ENCODE measurements around the gene DNASE2B.

Gene DNASE2B

DNA sequence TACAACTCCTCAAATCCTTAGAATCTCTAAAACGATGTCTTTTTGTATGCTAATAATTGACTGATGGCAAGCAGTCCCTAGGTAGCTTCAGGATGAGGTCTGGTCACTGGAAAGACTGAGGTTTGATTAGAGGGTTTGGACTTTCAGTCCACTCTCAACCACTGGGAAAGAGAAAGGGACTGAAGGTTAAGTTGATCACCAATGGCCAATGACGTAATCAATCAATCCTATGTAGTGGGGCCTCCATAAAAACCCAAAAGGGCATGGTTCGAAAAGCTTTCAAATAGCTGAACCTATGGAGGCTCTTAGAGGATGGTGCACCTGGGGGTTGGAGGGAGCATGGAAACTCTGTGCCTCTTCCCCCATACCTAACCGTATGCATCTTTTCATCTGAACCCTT lies 39.6 kb upstream of the DNASE2B start:
- no peak for DNase-seq
- WGBS (ENCODE audit: extremely low coverage, insufficient coverage, insufficient read length): no CpG with 5 or more reads among the region's 4 CpGs
- H3K79me2 ChIP-seq (ENCODE audit: control insufficient read depth, insufficient read depth, low read length, poor library complexity): no peaks in the 10 kb centered on the region
- no peak overlapping the region for H2BK12ac ChIP-seq (ENCODE audit: low read length)
- H3K27ac ChIP-seq (ENCODE audit: low read depth, low read length): no peak overlapping the region
- H3K4me2 ChIP-seq (ENCODE audit: low read length): no peak overlapping the region
- H4K8ac ChIP-seq (ENCODE audit: low read depth, low read length): no peak overlapping the region
- peaks cover 4 to 5% of the 10 kb centered on the region in 2 experiments for H3K4me1 ChIP-seq (ENCODE audit: control insufficient read depth in 1 of 2, insufficient read depth in 2 of 2, low read length in 2 of 2)
- H3K27me3 ChIP-seq (ENCODE audit: insufficient read depth, low read length): no peaks in the 10 kb centered on the region
- no peak overlapping the region for H3K18ac ChIP-seq (ENCODE audit: low read length)
- H3K4me3 ChIP-seq (ENCODE audit: low read depth, low read length): no peak overlapping the region
- peaks cover 2% of the 10 kb centered on the region for H3K79me1 ChIP-seq (ENCODE audit: low read length)
- H2BK120ac ChIP-seq (ENCODE audit: insufficient read depth, low read length, poor library complexity): no peak overlapping the region
- H2AFZ ChIP-seq (ENCODE audit: insufficient read depth, low read length, poor library complexity): no peak overlapping the region
- H3K14ac ChIP-seq (ENCODE audit: low read length): no peak overlapping the region
- H3K9me3 ChIP-seq (ENCODE audit: insufficient read depth, low read depth, low read length): no peaks in the 10 kb centered on the region
- no peaks in the 10 kb centered on the region for H3K36me3 ChIP-seq (ENCODE audit: control insufficient read depth in 1 of 2, insufficient read depth in 2 of 2, low read length in 2 of 2)
- no peak overlapping the region for H3K23ac ChIP-seq (ENCODE audit: low read length)
- H3K4ac ChIP-seq (ENCODE audit: low read depth, low read length): no peak overlapping the region
- H2BK5ac ChIP-seq (ENCODE audit: low read depth, low read length, poor library complexity): no peak overlapping the region
- H3K9ac ChIP-seq (ENCODE audit: low read length): no peak overlapping the region
- no peak overlapping the region for H4K12ac ChIP-seq (ENCODE audit: low read depth, low read length)
- H2AK5ac ChIP-seq (ENCODE audit: low read length): no peak overlapping the region
- no peak overlapping the region for H4K91ac ChIP-seq (ENCODE audit: low read depth, low read length)

DNA sequence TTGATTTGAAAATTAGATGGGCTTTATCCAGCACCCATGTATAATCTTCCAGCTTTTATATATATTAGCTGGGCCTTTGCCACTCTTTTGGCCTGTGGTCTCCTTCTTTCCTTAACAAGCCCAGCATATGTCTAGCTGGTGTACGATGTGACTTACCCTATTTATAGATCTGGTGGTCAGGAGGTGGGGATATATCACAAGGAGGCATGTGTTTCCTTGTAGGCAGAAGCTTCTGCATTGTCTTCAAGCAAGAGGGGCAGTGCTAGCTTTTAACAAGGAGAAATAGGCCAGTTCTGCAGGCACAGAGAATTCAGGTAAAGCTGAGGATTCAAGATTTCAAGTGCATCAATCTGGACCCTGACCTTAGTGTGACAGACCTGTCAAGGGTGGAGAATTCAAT lies 38.0 kb upstream of the DNASE2B start:
- Histone ChIP-seq H2AFZ (ENCODE audit: insufficient read depth, low read length, poor library complexity) (no peak overlapping the region), H3K18ac (ENCODE audit: low read length) (no peak overlapping the region), H3K36me3 (ENCODE audit: control insufficient read depth in 1 of 2, insufficient read depth in 2 of 2, low read length in 2 of 2) (no peaks in the 10 kb centered on the region), H4K12ac (ENCODE audit: low read depth, low read length) (no peak overlapping the region), H3K4me1 (ENCODE audit: control insufficient read depth in 1 of 2, insufficient read depth in 2 of 2, low read length in 2 of 2) (peaks cover 3 to 4% of the 10 kb centered on the region in 2 experiments), H3K4me2 (ENCODE audit: low read length) (no peak overlapping the region), H3K27ac (ENCODE audit: low read depth, low read length) (no peak overlapping the region), H2BK120ac (ENCODE audit: insufficient read depth, low read length, poor library complexity) (no peak overlapping the region), H3K23ac (ENCODE audit: low read length) (no peak overlapping the region), H3K79me2 (ENCODE audit: control insufficient read depth, insufficient read depth, low read length, poor library complexity) (no peaks in the 10 kb centered on the region), H4K8ac (ENCODE audit: low read depth, low read length) (no peak overlapping the region), H2AK5ac (ENCODE audit: low read length) (no peak overlapping the region), H3K9me3 (ENCODE audit: insufficient read depth, low read depth, low read length) (no peaks in the 10 kb centered on the region), H2BK12ac (ENCODE audit: low read length) (no peak overlapping the region), H3K4me3 (ENCODE audit: low read depth, low read length) (no peak overlapping the region), H3K27me3 (ENCODE audit: insufficient read depth, low read length) (no peaks in the 10 kb centered on the region), H3K79me1 (ENCODE audit: low read length) (peaks cover 2% of the 10 kb centered on the region), H3K9ac (ENCODE audit: low read length) (no peak overlapping the region), H2BK5ac (ENCODE audit: low read depth, low read length, poor library complexity) (no peak overlapping the region), H3K14ac (ENCODE audit: low read length) (no peak overlapping the region), H3K4ac (ENCODE audit: low read depth, low read length) (no peak overlapping the region), H4K91ac (ENCODE audit: low read depth, low read length) (no peak overlapping the region)
- no peak for DNase-seq
- no CpG with 5 or more reads among the region's 1 CpG for WGBS (ENCODE audit: extremely low coverage, insufficient coverage, insufficient read length)

DNA sequence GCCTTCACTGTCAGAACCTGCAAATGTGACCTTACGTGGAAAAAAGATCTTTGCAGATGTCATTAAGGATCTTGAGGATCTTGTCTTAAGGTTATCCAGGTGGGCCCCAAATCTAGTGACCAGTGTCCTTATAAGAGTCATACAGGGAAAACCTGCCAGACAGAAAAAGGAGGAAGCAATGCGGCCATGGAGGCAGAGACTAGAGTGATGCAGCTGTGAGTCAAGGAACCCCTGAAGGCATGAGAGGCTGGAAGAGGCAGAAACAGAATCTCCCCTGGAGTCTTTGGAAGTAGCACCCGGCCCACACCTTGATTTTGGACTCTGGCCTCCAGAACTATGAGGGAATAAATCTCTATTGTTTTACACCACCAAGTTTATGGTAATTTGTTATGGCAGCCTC lies 36.5 kb upstream of the DNASE2B start:
- no CpG with 5 or more reads among the region's 3 CpGs for WGBS (ENCODE audit: extremely low coverage, insufficient coverage, insufficient read length)

DNA sequence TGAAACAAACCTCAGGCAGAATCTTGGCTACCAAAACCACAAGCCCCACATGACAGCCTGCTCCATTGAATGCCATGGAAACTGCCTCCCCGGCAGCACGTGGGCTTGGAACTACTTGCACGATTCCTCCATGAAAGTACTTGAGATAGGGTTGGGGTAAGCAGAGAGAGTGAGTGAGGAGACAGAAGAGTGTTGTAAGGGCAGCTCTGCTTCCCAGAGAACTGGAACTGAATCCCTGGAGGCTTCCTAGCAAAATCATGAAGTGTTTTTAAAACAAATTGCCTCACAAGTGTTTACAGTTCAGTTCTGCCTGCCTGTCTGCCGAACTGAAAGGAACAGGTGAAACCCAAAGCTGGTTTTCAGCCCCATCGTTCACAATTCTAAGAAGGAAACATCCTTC lies 35.3 kb upstream of the DNASE2B start:
- Histone ChIP-seq H2BK120ac (ENCODE audit: insufficient read depth, low read length, poor library complexity) (no peak overlapping the region), H3K4me3 (ENCODE audit: low read depth, low read length) (no peak overlapping the region), H3K27ac (ENCODE audit: low read depth, low read length) (no peak overlapping the region), H4K91ac (ENCODE audit: low read depth, low read length) (no peak overlapping the region), H3K4me1 (ENCODE audit: control insufficient read depth in 1 of 2, insufficient read depth in 2 of 2, low read length in 2 of 2) (peaks cover 8 to 9% of the 10 kb centered on the region in 2 experiments), H3K14ac (ENCODE audit: low read length) (peak overlapping the region; percentile 14), H3K9ac (ENCODE audit: low read length) (no peak overlapping the region), H3K79me1 (ENCODE audit: low read length) (peaks cover 10% of the 10 kb centered on the region), H2BK12ac (ENCODE audit: low read length) (peak overlapping the region; percentile 32), H3K18ac (ENCODE audit: low read length) (no peak overlapping the region), H4K12ac (ENCODE audit: low read depth, low read length) (no peak overlapping the region), H3K4me2 (ENCODE audit: low read length) (no peak overlapping the region), H2AK5ac (ENCODE audit: low read length) (no peak overlapping the region), H3K79me2 (ENCODE audit: control insufficient read depth, insufficient read depth, low read length, poor library complexity) (peaks cover 2% of the 10 kb centered on the region), H3K4ac (ENCODE audit: low read depth, low read length) (no peak overlapping the region), H3K23ac (ENCODE audit: low read length) (no peak overlapping the region), H4K8ac (ENCODE audit: low read depth, low read length) (no peak overlapping the region), H3K27me3 (ENCODE audit: insufficient read depth, low read length) (no peaks in the 10 kb centered on the region), H3K36me3 (ENCODE audit: control insufficient read depth in 1 of 2, insufficient read depth in 2 of 2, low read length in 2 of 2) (no peaks in the 10 kb centered on the region), H3K9me3 (ENCODE audit: insufficient read depth, low read depth, low read length) (no peaks in the 10 kb centered on the region), H2AFZ (ENCODE audit: insufficient read depth, low read length, poor library complexity) (no peak overlapping the region), H2BK5ac (ENCODE audit: low read depth, low read length, poor library complexity) (no peak overlapping the region)
- no CpG with 5 or more reads among the region's 5 CpGs for WGBS (ENCODE audit: extremely low coverage, insufficient coverage, insufficient read length)
- DNase-seq: no peak

More for the DNA sequence above, 36.5 kb upstream of the DNASE2B start:
- Histone ChIP-seq H4K8ac (ENCODE audit: low read depth, low read length) (no peak overlapping the region), H3K27me3 (ENCODE audit: insufficient read depth, low read length) (no peaks in the 10 kb centered on the region), H2BK5ac (ENCODE audit: low read depth, low read length, poor library complexity) (no peak overlapping the region), H3K27ac (ENCODE audit: low read depth, low read length) (no peak overlapping the region), H3K4ac (ENCODE audit: low read depth, low read length) (no peak overlapping the region), H4K12ac (ENCODE audit: low read depth, low read length) (no peak overlapping the region), H2AFZ (ENCODE audit: insufficient read depth, low read length, poor library complexity) (no peak overlapping the region), H3K79me1 (ENCODE audit: low read length) (peaks cover 10% of the 10 kb centered on the region), H3K4me1 (ENCODE audit: control insufficient read depth in 1 of 2, insufficient read depth in 2 of 2, low read length in 2 of 2) (peaks cover 8 to 9% of the 10 kb centered on the region in 2 experiments), H3K9ac (ENCODE audit: low read length) (no peak overlapping the region), H2BK120ac (ENCODE audit: insufficient read depth, low read length, poor library complexity) (no peak overlapping the region), H3K18ac (ENCODE audit: low read length) (no peak overlapping the region), H3K4me3 (ENCODE audit: low read depth, low read length) (no peak overlapping the region), H4K91ac (ENCODE audit: low read depth, low read length) (no peak overlapping the region), H3K14ac (ENCODE audit: low read length) (no peak overlapping the region), H3K9me3 (ENCODE audit: insufficient read depth, low read depth, low read length) (no peaks in the 10 kb centered on the region), H2AK5ac (ENCODE audit: low read length) (no peak overlapping the region), H3K36me3 (ENCODE audit: control insufficient read depth in 1 of 2, insufficient read depth in 2 of 2, low read length in 2 of 2) (no peaks in the 10 kb centered on the region), H3K4me2 (ENCODE audit: low read length) (no peak overlapping the region), H3K23ac (ENCODE audit: low read length) (no peak overlapping the region), H2BK12ac (ENCODE audit: low read length) (peak overlapping the region; percentile 81), H3K79me2 (ENCODE audit: control insufficient read depth, insufficient read depth, low read length, poor library complexity) (peaks cover 2% of the 10 kb centered on the region)
- DNase-seq: peak; percentile 14 to 37
